HepG2 (cell line): ENCODE data around the gene RNF183. TPM values are rescaled to one million over a fixed set of nuclear protein-coding genes. Genes with fewer than 3 reads are reported as not detected.

Experiments
- ARID2 ChIP-seq: sonication (generic); formaldehyde crosslinking; IDR thresholded peaks from 2 replicates; pipeline ENCODE4 v1.8.1; 2022; ENCODE audit warnings: mild to moderate bottlenecking, missing genetic modification reagents, borderline replicate concordance
- IKZF4 ChIP-seq: sonication (generic); formaldehyde crosslinking; IDR thresholded peaks from 2 replicates; pipeline ENCODE4 v1.5.1; 2020; ENCODE audit warnings: borderline replicate concordance, mild to moderate bottlenecking, low read depth, missing genetic modification reagents; ENCODE audit errors: not compliant biosample characterization
- NFYC ChIP-seq: IDR thresholded peaks from 2 replicates; pipeline ENCODE4 v1.6.1; 2016; ENCODE audit warnings: missing genetic modification reagents, missing compliant biosample characterization
- RXRB ChIP-seq: IDR thresholded peaks from 2 replicates; pipeline ENCODE4 v1.6.1; 2016; ENCODE audit warnings: borderline replicate concordance, missing genetic modification reagents, missing compliant biosample characterization
- TBL1XR1 ChIP-seq: fragments of 150-350 bp; IDR thresholded peaks from 2 replicates; pipeline ENCODE4 v1.6.1; 2014; ENCODE audit warnings: borderline replicate concordance, low read length; ENCODE audit not compliant: partially characterized antibody
- THAP11 ChIP-seq: IDR thresholded peaks from 2 replicates; pipeline ENCODE4 v1.6.1; 2016; ENCODE audit warnings: missing biosample characterization, missing genetic modification reagents
- ZNF337 ChIP-seq: sonication (generic); formaldehyde crosslinking; IDR thresholded peaks from 2 replicates; pipeline ENCODE4 v1.5.1; 2020; ENCODE audit warnings: missing genetic modification reagents, low read depth, mild to moderate bottlenecking, borderline replicate concordance
- ZNF816 ChIP-seq: sonication (generic); formaldehyde crosslinking; IDR thresholded peaks from 2 replicates; pipeline ENCODE4 v1.8.0; 2022; ENCODE audit warnings: missing genetic modification reagents, mild to moderate bottlenecking, borderline replicate concordance
- polyA plus RNA-seq, 8 experiments: library from polyadenylated mRNA; depleted of rRNA in 3 of 8; stranded (reverse) in 7 of 8; unstranded in 1 of 8; fragments of >200 nt; fragmentation: Illumina TruSeq in 4 of 8; extraction: Trizol in 4 of 8; gene quantifications; 2 replicates each; pipeline versions ENCODE4 v1.2.1 to v1.2.3, GENCODE V29; 2011 to 2016; ENCODE audit warnings: low read depth in 4 of 8, missing spikeins in 1 of 8, mixed read lengths in 1 of 8; ENCODE audit not compliant: insufficient read depth in 1 of 8
- total RNA-seq, 5 experiments: library from RNA; depleted of rRNA; stranded (reverse); fragments of >200 nt; fragmentation: Illumina TruSeq; extraction: Trizol; gene quantifications; 2 replicates each; pipeline ENCODE4 v1.2.3, GENCODE V29; 2016; ENCODE audit warnings: low read depth in 1 of 5
- TF ChIP-seq, protein P1 (sequence below): sonication (generic); formaldehyde crosslinking; IDR thresholded peaks from 2 replicates; pipeline ENCODE4 v1.5.0; 2020; ENCODE audit warnings: mild to moderate bottlenecking, missing genetic modification reagents
- TF ChIP-seq, protein P2 (sequence below), 2 experiments: sonication (generic) in 1 of 2; formaldehyde crosslinking in 1 of 2; IDR thresholded peaks; 2 replicates each; pipeline versions ENCODE4 v1.6.1 to v1.9.0; 2014 to 2022; ENCODE audit warnings: antibody characterized with exemption in 1 of 2, borderline replicate concordance in 1 of 2, inconsistent platforms in 1 of 2, low read depth in 1 of 2, missing genetic modification reagents in 1 of 2
- TF ChIP-seq, protein P3 (sequence below): sonication (generic); formaldehyde crosslinking; IDR thresholded peaks from 2 replicates; pipeline ENCODE4 v1.9.0; 2021; ENCODE audit warnings: missing genetic modification reagents, mild to moderate bottlenecking, borderline replicate concordance
- TF ChIP-seq, protein P4 (sequence below): sonication (generic); formaldehyde crosslinking; IDR thresholded peaks from 2 replicates; pipeline ENCODE4 v1.5.1; 2020; ENCODE audit warnings: missing genetic modification reagents, mild to moderate bottlenecking, borderline replicate concordance

The RNF183 gene
- total and polyA plus RNA-seq, 2 of the 13 experiments (the other 11 are each of a cell fraction or from before 2014, with no cell fraction given): 0.13 to 6.5 TPM

DNA sequence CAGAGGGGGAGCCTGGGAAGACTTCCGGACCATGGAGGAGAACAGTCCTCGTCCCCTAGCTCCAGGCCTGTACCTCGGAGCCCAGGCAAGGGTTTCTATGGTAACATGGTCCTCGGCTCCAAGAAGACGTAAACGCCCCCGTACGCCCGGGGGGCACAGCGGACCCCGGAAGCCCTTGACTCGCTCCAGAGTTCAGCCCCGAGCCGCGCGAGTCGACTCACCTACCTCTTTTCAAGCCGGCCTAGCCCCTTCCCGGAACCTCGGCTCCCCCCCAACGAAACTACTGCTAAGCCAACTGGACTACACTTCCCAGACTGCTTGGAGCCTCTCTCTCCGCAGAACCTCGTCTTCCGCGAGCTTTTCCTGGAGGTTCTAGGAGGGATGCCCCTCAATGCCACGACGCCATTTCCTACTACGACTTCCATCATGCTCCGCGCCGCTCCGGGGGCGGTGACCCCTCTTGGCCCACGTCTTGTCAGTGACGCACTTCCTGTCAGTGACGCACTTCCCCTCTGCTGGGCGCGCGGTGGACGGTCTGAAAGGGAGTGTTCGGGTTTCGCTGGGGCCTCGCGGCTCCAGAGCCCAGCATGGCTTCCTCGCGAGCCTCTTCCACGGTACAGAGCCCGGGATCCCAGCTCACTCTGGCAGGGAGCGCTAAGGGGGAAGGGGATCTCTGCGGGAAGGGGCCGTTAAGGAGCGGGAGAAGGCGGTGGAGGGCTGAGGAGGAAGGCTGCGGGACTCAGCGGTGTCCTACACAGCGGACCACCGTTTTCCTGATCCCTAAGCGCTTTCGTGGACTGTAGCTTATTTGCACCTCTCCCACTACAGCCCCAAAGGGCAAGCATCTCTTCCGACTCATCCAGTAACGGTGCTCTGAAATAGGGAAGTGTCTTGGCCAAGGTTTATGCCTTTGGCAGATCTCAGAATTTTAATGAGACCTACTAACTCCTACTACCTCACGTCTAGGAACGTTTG, 27.7 kb downstream of the RNF183 start, which contains the start of the genes CDC26 and PRPF4 (continued):
- TF ChIP-seq, protein P1, sequence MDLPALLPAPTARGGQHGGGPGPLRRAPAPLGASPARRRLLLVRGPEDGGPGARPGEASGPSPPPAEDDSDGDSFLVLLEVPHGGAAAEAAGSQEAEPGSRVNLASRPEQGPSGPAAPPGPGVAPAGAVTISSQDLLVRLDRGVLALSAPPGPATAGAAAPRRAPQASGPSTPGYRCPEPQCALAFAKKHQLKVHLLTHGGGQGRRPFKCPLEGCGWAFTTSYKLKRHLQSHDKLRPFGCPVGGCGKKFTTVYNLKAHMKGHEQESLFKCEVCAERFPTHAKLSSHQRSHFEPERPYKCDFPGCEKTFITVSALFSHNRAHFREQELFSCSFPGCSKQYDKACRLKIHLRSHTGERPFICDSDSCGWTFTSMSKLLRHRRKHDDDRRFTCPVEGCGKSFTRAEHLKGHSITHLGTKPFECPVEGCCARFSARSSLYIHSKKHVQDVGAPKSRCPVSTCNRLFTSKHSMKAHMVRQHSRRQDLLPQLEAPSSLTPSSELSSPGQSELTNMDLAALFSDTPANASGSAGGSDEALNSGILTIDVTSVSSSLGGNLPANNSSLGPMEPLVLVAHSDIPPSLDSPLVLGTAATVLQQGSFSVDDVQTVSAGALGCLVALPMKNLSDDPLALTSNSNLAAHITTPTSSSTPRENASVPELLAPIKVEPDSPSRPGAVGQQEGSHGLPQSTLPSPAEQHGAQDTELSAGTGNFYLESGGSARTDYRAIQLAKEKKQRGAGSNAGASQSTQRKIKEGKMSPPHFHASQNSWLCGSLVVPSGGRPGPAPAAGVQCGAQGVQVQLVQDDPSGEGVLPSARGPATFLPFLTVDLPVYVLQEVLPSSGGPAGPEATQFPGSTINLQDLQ (CRISPR knock-in tag): no peak
- TF ChIP-seq, protein P2, sequence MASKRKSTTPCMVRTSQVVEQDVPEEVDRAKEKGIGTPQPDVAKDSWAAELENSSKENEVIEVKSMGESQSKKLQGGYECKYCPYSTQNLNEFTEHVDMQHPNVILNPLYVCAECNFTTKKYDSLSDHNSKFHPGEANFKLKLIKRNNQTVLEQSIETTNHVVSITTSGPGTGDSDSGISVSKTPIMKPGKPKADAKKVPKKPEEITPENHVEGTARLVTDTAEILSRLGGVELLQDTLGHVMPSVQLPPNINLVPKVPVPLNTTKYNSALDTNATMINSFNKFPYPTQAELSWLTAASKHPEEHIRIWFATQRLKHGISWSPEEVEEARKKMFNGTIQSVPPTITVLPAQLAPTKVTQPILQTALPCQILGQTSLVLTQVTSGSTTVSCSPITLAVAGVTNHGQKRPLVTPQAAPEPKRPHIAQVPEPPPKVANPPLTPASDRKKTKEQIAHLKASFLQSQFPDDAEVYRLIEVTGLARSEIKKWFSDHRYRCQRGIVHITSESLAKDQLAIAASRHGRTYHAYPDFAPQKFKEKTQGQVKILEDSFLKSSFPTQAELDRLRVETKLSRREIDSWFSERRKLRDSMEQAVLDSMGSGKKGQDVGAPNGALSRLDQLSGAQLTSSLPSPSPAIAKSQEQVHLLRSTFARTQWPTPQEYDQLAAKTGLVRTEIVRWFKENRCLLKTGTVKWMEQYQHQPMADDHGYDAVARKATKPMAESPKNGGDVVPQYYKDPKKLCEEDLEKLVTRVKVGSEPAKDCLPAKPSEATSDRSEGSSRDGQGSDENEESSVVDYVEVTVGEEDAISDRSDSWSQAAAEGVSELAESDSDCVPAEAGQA (IDR thresholded peaks at IDR 0.05; ENCODE audit: low read depth): peak; percentile 92
- TF ChIP-seq, protein P2 (CRISPR knock-in tag; IDR thresholded peaks at IDR 0.05; ENCODE audit: borderline replicate concordance): no peak
- TF ChIP-seq THAP11: peak; percentile 99
- TF ChIP-seq ARID2 (CRISPR knock-in tag): no peak; the same call in 1 of the 2 replicates
- peak; percentile 59; the same call in 1 of the 2 replicates for TF ChIP-seq NFYC (CRISPR knock-in tag)
- TF ChIP-seq, protein P3, sequence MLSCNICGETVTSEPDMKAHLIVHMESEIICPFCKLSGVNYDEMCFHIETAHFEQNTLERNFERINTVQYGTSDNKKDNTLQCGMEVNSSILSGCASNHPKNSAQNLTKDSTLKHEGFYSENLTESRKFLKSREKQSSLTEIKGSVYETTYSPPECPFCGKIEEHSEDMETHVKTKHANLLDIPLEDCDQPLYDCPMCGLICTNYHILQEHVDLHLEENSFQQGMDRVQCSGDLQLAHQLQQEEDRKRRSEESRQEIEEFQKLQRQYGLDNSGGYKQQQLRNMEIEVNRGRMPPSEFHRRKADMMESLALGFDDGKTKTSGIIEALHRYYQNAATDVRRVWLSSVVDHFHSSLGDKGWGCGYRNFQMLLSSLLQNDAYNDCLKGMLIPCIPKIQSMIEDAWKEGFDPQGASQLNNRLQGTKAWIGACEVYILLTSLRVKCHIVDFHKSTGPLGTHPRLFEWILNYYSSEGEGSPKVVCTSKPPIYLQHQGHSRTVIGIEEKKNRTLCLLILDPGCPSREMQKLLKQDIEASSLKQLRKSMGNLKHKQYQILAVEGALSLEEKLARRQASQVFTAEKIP: no peak
- TF ChIP-seq ZNF816 (CRISPR knock-in tag): no peak
- TF ChIP-seq IKZF4: peak; percentile 51
- TF ChIP-seq TBL1XR1: no peak
- TF ChIP-seq, protein P4, sequence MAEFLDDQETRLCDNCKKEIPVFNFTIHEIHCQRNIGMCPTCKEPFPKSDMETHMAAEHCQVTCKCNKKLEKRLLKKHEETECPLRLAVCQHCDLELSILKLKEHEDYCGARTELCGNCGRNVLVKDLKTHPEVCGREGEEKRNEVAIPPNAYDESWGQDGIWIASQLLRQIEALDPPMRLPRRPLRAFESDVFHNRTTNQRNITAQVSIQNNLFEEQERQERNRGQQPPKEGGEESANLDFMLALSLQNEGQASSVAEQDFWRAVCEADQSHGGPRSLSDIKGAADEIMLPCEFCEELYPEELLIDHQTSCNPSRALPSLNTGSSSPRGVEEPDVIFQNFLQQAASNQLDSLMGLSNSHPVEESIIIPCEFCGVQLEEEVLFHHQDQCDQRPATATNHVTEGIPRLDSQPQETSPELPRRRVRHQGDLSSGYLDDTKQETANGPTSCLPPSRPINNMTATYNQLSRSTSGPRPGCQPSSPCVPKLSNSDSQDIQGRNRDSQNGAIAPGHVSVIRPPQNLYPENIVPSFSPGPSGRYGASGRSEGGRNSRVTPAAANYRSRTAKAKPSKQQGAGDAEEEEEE: no peak
- TF ChIP-seq ZNF337 (CRISPR knock-in tag): 0 out of 2 replicates have a peak, but pooled peaks have one; percentile 53
- TF ChIP-seq RXRB (CRISPR knock-in tag): peak; percentile 82
